K562 (cell line): ENCODE data around the gene RHBDF2. TPM values are rescaled to one million over a fixed set of nuclear protein-coding genes. Genes with fewer than 3 reads are reported as not detected.

Source experiments
- CUX1 ChIP-seq: fragments of 200-800 bp; sonication (Bioruptor generic); IDR thresholded peaks from 2 replicates; pipeline ENCODE4 v1.6.1; 2016; ENCODE audit warnings: missing genetic modification characterization, missing compliant biosample characterization
- FOXA3 ChIP-seq, 2 experiments: fragments of 450-650 bp in 1 of 2; sonication (generic) in 1 of 2; formaldehyde crosslinking; IDR thresholded peaks in 1 of 2; conservative IDR thresholded peaks in 1 of 2; 2 replicates each; pipeline versions ENCODE4 v1.4.0 to v1.8.0; 2020 to 2022; ENCODE audit warnings: mild to moderate bottlenecking in 2 of 2, missing genetic modification reagents in 1 of 2
- FOXK2 ChIP-seq, 2 experiments: fragments of 450-650 bp; IDR thresholded peaks in 1 of 2; conservative IDR thresholded peaks in 1 of 2; 2 replicates each; pipeline ENCODE4 v1.6.1; 2016; ENCODE audit warnings: low read depth in 2 of 2, mild to moderate bottlenecking in 1 of 2
- HIVEP1 ChIP-seq: fragments of 250-450 bp; sonication (Bioruptor Pico); IDR thresholded peaks from 2 replicates; pipeline ENCODE4 v1.4.0; 2020; ENCODE audit warnings: mild to moderate bottlenecking
- ILK ChIP-seq: fragments of 450-650 bp; IDR thresholded peaks from 2 replicates; pipeline ENCODE4 v1.6.1; 2016; ENCODE audit warnings: missing genetic modification characterization, low read depth, mild to moderate bottlenecking, missing compliant biosample characterization, moderate library complexity, borderline replicate concordance
- MCM5 ChIP-seq: fragments of 450-650 bp; IDR thresholded peaks from 2 replicates; pipeline ENCODE4 v1.6.1; 2016; ENCODE audit warnings: low read depth
- MCM7 ChIP-seq, 2 experiments: fragments of 450-650 bp; IDR thresholded peaks; 2 replicates each; pipeline ENCODE4 v1.6.1; 2016 to 2018
- MEF2D ChIP-seq: conservative IDR thresholded peaks from 2 replicates; pipeline ENCODE4 v1.6.1; 2016; ENCODE audit warnings: low read depth, missing genetic modification characterization, missing compliant biosample characterization
- NCOA2 ChIP-seq, 2 experiments: fragments of 450-650 bp; IDR thresholded peaks; 2 replicates each; pipeline ENCODE4 v1.6.1; 2018; ENCODE audit warnings: mild to moderate bottlenecking in 2 of 2, moderate library complexity in 1 of 2; ENCODE audit not compliant: partially characterized antibody in 2 of 2
- NCOA6 ChIP-seq: fragments of 450-650 bp; IDR thresholded peaks from 2 replicates; pipeline ENCODE4 v1.6.1; 2017; ENCODE audit warnings: mild to moderate bottlenecking
- NFIC ChIP-seq: fragments of 450-650 bp; IDR thresholded peaks from 2 replicates; pipeline ENCODE4 v1.6.1; 2017; ENCODE audit warnings: mild to moderate bottlenecking, inconsistent platforms
- SMARCA5 ChIP-seq: fragments of 450-650 bp; IDR thresholded peaks from 2 replicates; pipeline ENCODE4 v1.6.1; 2016
- SUPT5H ChIP-seq: fragments of 450-650 bp; IDR thresholded peaks from 2 replicates; pipeline ENCODE4 v1.6.1; 2016
- TARDBP ChIP-seq: fragments of 450-650 bp; IDR thresholded peaks from 2 replicates; pipeline ENCODE4 v1.6.1; 2016
- TOE1 ChIP-seq, 2 experiments: fragments of 450-650 bp in 1 of 2; sonication (generic) in 1 of 2; formaldehyde crosslinking in 1 of 2; IDR thresholded peaks; 2 replicates each; pipeline versions ENCODE4 v1.7.1 to v1.8.0; 2016 to 2022; ENCODE audit warnings: borderline replicate concordance in 2 of 2, mild to moderate bottlenecking in 2 of 2, antibody characterized with exemption in 1 of 2, inconsistent platforms in 1 of 2, low read depth in 1 of 2, missing genetic modification reagents in 1 of 2, moderate library complexity in 1 of 2
- TRIM25 ChIP-seq: fragments of 450-650 bp; IDR thresholded peaks from 2 replicates; pipeline ENCODE4 v1.7.0; 2016; ENCODE audit warnings: borderline replicate concordance
- ZBTB43 ChIP-seq: sonication (generic); formaldehyde crosslinking; IDR thresholded peaks from 2 replicates; pipeline ENCODE4 v1.8.0; 2023; ENCODE audit warnings: mild to moderate bottlenecking, missing genetic modification reagents
- ZNF184 ChIP-seq: sonication (generic); formaldehyde crosslinking; IDR thresholded peaks from 2 replicates; pipeline ENCODE4 v1.5.0; 2020; ENCODE audit warnings: missing genetic modification reagents
- ZNF316 ChIP-seq: fragments of 450-650 bp; IDR thresholded peaks from 2 replicates; pipeline ENCODE4 v1.6.1; 2016
- ZNF445 ChIP-seq: fragments of 250-450 bp; sonication (Bioruptor Pico); IDR thresholded peaks from 2 replicates; pipeline ENCODE4 v1.4.0; 2020; ENCODE audit warnings: low read depth, mild to moderate bottlenecking, moderate library complexity
- ZNF77 ChIP-seq: fragments of 250-450 bp; sonication (Bioruptor Pico); IDR thresholded peaks from 2 replicates; pipeline ENCODE4 v1.5.0; 2020
- polyA plus RNA-seq, 8 experiments: library from polyadenylated mRNA; depleted of rRNA in 4 of 8; stranded (reverse) in 5 of 8; unstranded in 3 of 8; fragments of >200 nt; fragmentation: Nextera tagmentation in 2 of 8; fragmentation: Illumina TruSeq in 1 of 8; extraction: Ambion mirVana in 2 of 8; extraction: Trizol in 1 of 8; gene quantifications; 2 replicates each; pipeline versions ENCODE4 v1.2.1 to v1.2.3, GENCODE V29; 2011 to 2014; ENCODE audit warnings: inconsistent platforms in 1 of 8, missing spikeins in 1 of 8
- total RNA-seq, 7 experiments: library from RNA; depleted of rRNA in 6 of 7; stranded (reverse); fragments of >200 nt in 6 of 7; fragmentation: Illumina TruSeq in 2 of 7; extraction: Trizol in 2 of 7; gene quantifications; 2 replicates each; pipeline versions ENCODE4 v1.2.1 to v1.2.3, GENCODE V29; 2011 to 2021; ENCODE audit warnings: low replicate concordance in 1 of 7

RHBDF2 gene
- total and polyA plus RNA-seq, 9 of the 15 experiments (the other 6 are each of a cell fraction or from before 2014, with no cell fraction given), result 0.04 to 2.8 (median 1.1) TPM

- TF ChIP-seq ZBTB43 (CRISPR knock-in tag) (0 out of 2 replicates have a peak, but pooled peaks have one; percentile 25), SMARCA5 (peak; percentile 63; the same call in 1 of the 2 replicates), ILK (no peak), MEF2D (no peak), MCM7 (IDR thresholded peaks at IDR 0.05) (0 out of 4 replicates have a peak, but pooled peaks of 1 of the 2 experiments have one; percentile 32), ZNF316 (0 out of 2 replicates have a peak, but pooled peaks have one; percentile 9), ZNF445 (CRISPR knock-in tag) (no peak), FOXK2 (conservative IDR thresholded peaks at IDR 0.05 in 1 of 2, IDR thresholded peaks at IDR 0.05 in 1 of 2; ENCODE audit: low read depth in 2 of 2) (0 out of 4 replicates have a peak, but pooled peaks of 1 of the 2 experiments have one; percentile 45), ZNF184 (CRISPR knock-in tag) (no peak), NCOA2 (IDR thresholded peaks at IDR 0.05; ENCODE audit: partially characterized antibody in 2 of 2) (no peak), ZNF77 (CRISPR knock-in tag) (no peak), MCM5 (peak; percentile 86; the same call in 1 of the 2 replicates), NCOA6 (no peak; the same call in 1 of the 2 replicates), NFIC (no peak), TARDBP (peak; percentile 17; the same call in 1 of the 2 replicates), FOXA3 (CRISPR knock-in tag; conservative IDR thresholded peaks at IDR 0.05 in 1 of 2, IDR thresholded peaks at IDR 0.05 in 1 of 2) (no peak), TOE1 (IDR thresholded peaks at IDR 0.05; ENCODE audit: borderline replicate concordance) (0 out of 2 replicates have a peak, but pooled peaks have one; percentile 9), TOE1 (CRISPR knock-in tag; IDR thresholded peaks at IDR 0.05; ENCODE audit: borderline replicate concordance, low read depth) (no peak), CUX1 (CRISPR knock-in tag) (no peak), TRIM25 (peak; percentile 93), HIVEP1 (CRISPR knock-in tag) (no peak), SUPT5H (peak; percentile 43; the same call in 1 of the 2 replicates)
Observed at GRCh38 chr17:76547642-76548202, 46.5 kb upstream of the RHBDF2 start (continued).
